Inflammatory macrophage (primary cell): Measurements from ENCODE around the gene ABCG8.

Experiments used
- DNase-seq, 2 donors: peaks; one replicate each; pipeline ENCODE4 v3.0.0-alpha.2; 2020 to 2022

ABCG8 gene

GRCh38 chr2:43826305-43827250 is 12.2 kb upstream of the ABCG8 start:
- DNase-seq, result no peak

GRCh38 chr2:43831543-43832294 is 7.1 kb upstream of the ABCG8 start:
- no peak for DNase-seq

GRCh38 chr2:43832457-43832856 is 6.3 kb upstream of the ABCG8 start:
- DNase-seq, result no peak

- DNase-seq, result no peak
These were observed 1.7 kb upstream of the ABCG8 start for GRCh38 chr2:43837033-43837432.

- no peak for DNase-seq
These were observed 776 bp upstream of the ABCG8 start for GRCh38 chr2:43837831-43838559.

- DNase-seq, result no peak
These were observed 1.2 kb downstream of the ABCG8 start for GRCh38 chr2:43839776-43840564.

GRCh38 chr2:43840965-43841364 is 2.2 kb downstream of the ABCG8 start:
- DNase-seq, result no peak

- no peak for DNase-seq
These were observed 3.4 kb downstream of the ABCG8 start for GRCh38 chr2:43841949-43842865.

- no peak for DNase-seq
These were observed 4.1 kb downstream of the ABCG8 start for GRCh38 chr2:43842866-43843226.

- DNase-seq, result no peak
These were observed 6.4 kb downstream of the ABCG8 start for GRCh38 chr2:43845181-43845580.

GRCh38 chr2:43846140-43846793 is 7.5 kb downstream of the ABCG8 start:
- no peak for DNase-seq

GRCh38 chr2:43848214-43848613 is 9.4 kb downstream of the ABCG8 start:
- no peak for DNase-seq

GRCh38 chr2:43851011-43851980 is 12.5 kb downstream of the ABCG8 start:
- DNase-seq, result no peak

GRCh38 chr2:43852196-43852730 is 13.5 kb downstream of the ABCG8 start:
- DNase-seq, result no peak

- DNase-seq, result no peak
These were observed 14.6 kb downstream of the ABCG8 start for GRCh38 chr2:43853141-43854081.

- no peak for DNase-seq
These were observed 15.9 kb downstream of the ABCG8 start for GRCh38 chr2:43854671-43855070.

- no peak for DNase-seq
These were observed 16.5 kb downstream of the ABCG8 start for GRCh38 chr2:43855292-43855691.

- DNase-seq, result no peak
These were observed 33.4 kb downstream of the ABCG8 start for GRCh38 chr2:43872151-43872550.
